GM23248 (cell line): ENCODE data around the gene KIF22. TPM values are rescaled to one million over a fixed set of nuclear protein-coding genes. Genes with fewer than 3 reads are reported as not detected.

Experiments
- DNase-seq: peaks from one replicate; pipeline ENCODE4 v3.0.0-alpha.2; 2015
- H2AFZ ChIP-seq: fragments of 200-600 bp; sonication (generic); 2 replicates; pipeline ENCODE4 v1.6.1; 2016; ENCODE audit warnings: antibody characterized with exemption
- H3F3A ChIP-seq: fragments of 200-600 bp; sonication (generic); 2 replicates; pipeline ENCODE4 v1.6.1; 2016; ENCODE audit warnings: mild to moderate bottlenecking, antibody characterized with exemption, mixed run types; ENCODE audit not compliant: insufficient read depth
- H3K27ac ChIP-seq: fragments of 200-600 bp; sonication (generic); 2 replicates; pipeline ENCODE4 v1.5.1; 2016; ENCODE audit warnings: mild to moderate bottlenecking
- H3K27me3 ChIP-seq: fragments of 200-600 bp; sonication (generic); replicated peaks from 2 replicates; pipeline ENCODE4 v1.6.1; 2016; ENCODE audit warnings: mild to moderate bottlenecking; ENCODE audit not compliant: insufficient read depth
- H3K36me3 ChIP-seq: fragments of 200-600 bp; sonication (generic); 2 replicates; pipeline ENCODE4 v1.6.1; 2016; ENCODE audit warnings: low read depth, mild to moderate bottlenecking
- H3K4me1 ChIP-seq: fragments of 200-600 bp; sonication (generic); 2 replicates; pipeline ENCODE4 v1.6.1; 2016; ENCODE audit warnings: mild to moderate bottlenecking; ENCODE audit not compliant: insufficient read depth
- H3K4me2 ChIP-seq: fragments of 200-600 bp; sonication (generic); one replicate; pipeline ENCODE4 v1.6.1; 2016; ENCODE audit warnings: mild to moderate bottlenecking; ENCODE audit not compliant: unreplicated experiment
- H3K4me3 ChIP-seq: fragments of 200-600 bp; sonication (generic); 2 replicates; pipeline ENCODE4 v1.5.1; 2016; ENCODE audit warnings: mild to moderate bottlenecking
- H3K79me2 ChIP-seq: fragments of 200-600 bp; sonication (generic); 2 replicates; pipeline ENCODE4 v1.6.1; 2016; ENCODE audit warnings: mild to moderate bottlenecking; ENCODE audit not compliant: insufficient read depth
- H3K9ac ChIP-seq: fragments of 200-600 bp; sonication (generic); 2 replicates; pipeline ENCODE4 v1.6.1; 2016; ENCODE audit warnings: mild to moderate bottlenecking
- H3K9me2 ChIP-seq: fragments of 200-600 bp; sonication (generic); 2 replicates; pipeline ENCODE4 v1.6.1; 2016; ENCODE audit warnings: mixed run types, mild to moderate bottlenecking, moderate library complexity; ENCODE audit not compliant: insufficient read depth
- H3K9me3 ChIP-seq: fragments of 200-600 bp; sonication (generic); one replicate; pipeline ENCODE4 v1.6.1; 2017; ENCODE audit warnings: low read depth
- H4K20me1 ChIP-seq: fragments of 200-600 bp; sonication (generic); 2 replicates; pipeline ENCODE4 v1.6.0; 2016; ENCODE audit not compliant: insufficient read depth
- EZH2 ChIP-seq: fragments of 200-600 bp; sonication (generic); IDR thresholded peaks from 2 replicates; pipeline ENCODE4 v1.6.1; 2018; ENCODE audit warnings: antibody characterized with exemption, mild to moderate bottlenecking; ENCODE audit not compliant: insufficient read depth, poor library complexity, severe bottlenecking
- EZH2phosphoT487 ChIP-seq: fragments of 200-600 bp; sonication (generic); IDR thresholded peaks from 2 replicates; pipeline ENCODE4 v1.6.1; 2018; ENCODE audit warnings: antibody characterized with exemption, moderate library complexity, mild to moderate bottlenecking, low read depth; ENCODE audit not compliant: insufficient read depth
- WGBS, 2 experiments: methylation state at CpG; one replicate each; pipeline ENCODE4 v1.1.6; 2015 to 2017; ENCODE audit warnings: low lambda C conversion rate in 2 of 2, low coverage in 1 of 2; ENCODE audit errors: missing lambda C conversion rate in 2 of 2; 5-methylcytosine and 5-hydroxymethylcytosine counted together
- in situ Hi-C: fragments of 300-500 bp; cut with MboI; formaldehyde crosslinking; loops from 2 replicates; pipeline ENCODE4 v1.15.0; 2020
- polyA plus RNA-seq: library from polyadenylated mRNA; unstranded; fragments of >200 nt; fragmentation: Nextera tagmentation; extraction: Ambion mirVana; gene quantifications from 2 replicates; pipeline ENCODE4 v1.2.1, GENCODE V29; 2016
- total RNA-seq: library from RNA; depleted of rRNA; stranded (reverse); fragments of >200 nt; shearing (Covaris generic); gene quantifications from 2 replicates; pipeline ENCODE4 v1.2.3, GENCODE V29; 2014

The KIF22 gene
- total and polyA plus RNA-seq, 2 experiments from 2014 or later, result 28.7 to 39.5 TPM

DNA sequence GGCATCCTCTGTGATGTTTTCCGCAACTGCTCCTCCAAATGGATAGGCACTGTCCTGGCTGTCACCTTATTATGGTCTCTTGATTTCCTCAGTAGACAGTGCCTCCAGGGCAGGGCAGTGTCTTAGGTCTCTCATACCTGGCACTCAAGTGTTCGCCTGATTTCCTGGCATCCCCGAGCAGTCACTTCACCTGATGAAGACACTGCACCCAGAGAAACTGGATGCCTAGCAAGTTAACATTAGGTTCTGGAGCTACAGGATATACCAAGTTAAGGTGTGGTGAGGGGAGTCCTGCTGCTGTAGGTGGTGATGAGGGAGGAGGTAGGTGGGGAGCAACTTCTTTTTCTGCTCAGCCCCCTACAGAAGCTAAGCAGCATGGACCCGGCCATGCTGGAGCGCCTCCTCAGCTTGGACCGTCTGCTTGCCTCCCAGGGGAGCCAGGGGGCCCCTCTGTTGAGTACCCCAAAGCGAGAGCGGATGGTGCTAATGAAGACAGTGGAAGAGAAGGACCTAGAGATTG lies 11.9 kb downstream of the KIF22 start:
- Histone ChIP-seq H3K36me3 (no peaks in the 10 kb centered on the region; the same call in 1 of the 2 replicates), H3K79me2 (peaks cover 5% of the 10 kb centered on the region; the same call in 1 of the 2 replicates), H2AFZ (no peak overlapping the region), H3K4me1 (0 out of 2 replicates have a peak, but pooled peaks cover 3% of the 10 kb centered on the region), H3K9me2 (no peaks in the 10 kb centered on the region), H4K20me1 (no peaks in the 10 kb centered on the region), H3K9ac (no peak overlapping the region), H3K4me2 (no peak overlapping the region), H3K9me3 (no peaks in the 10 kb centered on the region), H3F3A (peaks cover 16% of the 10 kb centered on the region), H3K27me3 (no peaks in the 10 kb centered on the region), H3K27ac (no peak overlapping the region), H3K4me3 (no peak overlapping the region)
- WGBS, 2 experiments, result 90 to 94% methylated on average over 8 of the region's 8 CpGs
- in situ Hi-C loops, result no loop called here
- DNase-seq, result no peak
- TF ChIP-seq EZH2phosphoT487, result no peak

DNA sequence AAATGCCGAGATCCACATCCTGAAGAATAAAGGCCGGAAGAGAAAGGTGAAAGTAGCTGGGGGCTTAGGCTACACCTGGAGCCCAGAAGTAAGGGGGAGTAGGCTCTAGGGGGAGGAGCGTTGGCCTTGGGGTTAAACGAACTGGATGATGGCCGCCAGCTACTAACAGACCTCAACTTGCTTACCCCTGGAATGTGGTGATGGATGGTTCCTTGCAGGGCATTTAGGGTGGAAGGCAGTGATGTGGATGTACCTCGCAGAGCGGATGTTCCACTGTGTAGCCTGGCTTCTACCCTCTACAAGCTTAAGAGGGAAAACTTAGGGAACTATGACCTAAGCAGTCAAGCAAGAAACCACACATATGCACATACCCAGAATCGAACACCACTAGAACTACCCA lies 13.5 kb downstream of the KIF22 start:
- Histone ChIP-seq H3K27me3 (no peaks in the 10 kb centered on the region), H3K9me3 (no peaks in the 10 kb centered on the region), H3K36me3 (no peaks in the 10 kb centered on the region; the same call in 1 of the 2 replicates), H3K79me2 (peaks cover 11% of the 10 kb centered on the region), H4K20me1 (no peaks in the 10 kb centered on the region), H3F3A (peaks cover 24% of the 10 kb centered on the region), H3K4me2 (peak overlapping the region; percentile 54), H3K9ac (peak overlapping the region; percentile 82), H2AFZ (no peak overlapping the region), H3K4me1 (peaks cover 11% of the 10 kb centered on the region), H3K27ac (peak overlapping the region; percentile 75), H3K4me3 (no peak overlapping the region), H3K9me2 (no peaks in the 10 kb centered on the region)
- TF ChIP-seq EZH2phosphoT487 (no peak), EZH2 (no peak)
- WGBS, 2 experiments, result 91 to 97% methylated on average over 8 of the region's 8 CpGs
- DNase-seq, result no peak
- in situ Hi-C loops, result no loop called here

DNA sequence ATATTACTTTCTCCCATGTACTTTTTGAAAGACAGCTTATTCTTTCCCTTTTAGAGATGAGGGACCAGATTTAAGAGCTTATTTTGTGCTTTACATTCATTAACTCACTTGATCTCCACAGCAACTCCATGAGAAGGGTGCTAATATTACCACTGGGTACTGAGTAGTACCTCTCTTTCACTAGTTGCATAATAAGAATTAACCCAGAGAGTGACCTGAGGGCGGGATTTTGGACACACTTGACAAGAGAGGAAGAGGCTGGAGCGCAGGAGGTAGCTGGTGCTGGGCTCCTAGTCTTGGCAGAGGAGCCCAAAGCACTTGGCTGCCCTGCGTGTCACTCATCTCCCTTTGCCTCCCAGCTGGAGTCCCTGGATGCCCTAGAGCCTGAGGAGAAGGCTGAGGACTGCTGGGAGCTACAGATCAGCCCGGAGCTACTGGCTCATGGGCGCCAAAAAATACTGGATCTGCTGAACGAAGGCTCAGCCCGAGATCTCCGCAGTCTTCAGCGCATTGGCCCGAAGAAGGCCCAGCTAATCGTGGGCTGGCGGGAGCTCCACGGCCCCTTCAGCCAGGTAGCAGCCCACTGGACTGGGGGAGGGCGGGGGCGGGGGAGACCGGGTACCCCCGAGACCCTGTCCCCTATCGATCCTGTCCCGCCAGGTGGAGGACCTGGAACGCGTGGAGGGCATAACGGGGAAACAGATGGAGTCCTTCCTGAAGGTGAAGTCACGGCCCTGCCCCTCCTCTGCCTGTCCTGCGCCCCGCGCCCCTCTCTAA lies 14.1 kb downstream of the KIF22 start:
- peak overlapping the region; percentile 82 for H3K9ac ChIP-seq

DNA sequence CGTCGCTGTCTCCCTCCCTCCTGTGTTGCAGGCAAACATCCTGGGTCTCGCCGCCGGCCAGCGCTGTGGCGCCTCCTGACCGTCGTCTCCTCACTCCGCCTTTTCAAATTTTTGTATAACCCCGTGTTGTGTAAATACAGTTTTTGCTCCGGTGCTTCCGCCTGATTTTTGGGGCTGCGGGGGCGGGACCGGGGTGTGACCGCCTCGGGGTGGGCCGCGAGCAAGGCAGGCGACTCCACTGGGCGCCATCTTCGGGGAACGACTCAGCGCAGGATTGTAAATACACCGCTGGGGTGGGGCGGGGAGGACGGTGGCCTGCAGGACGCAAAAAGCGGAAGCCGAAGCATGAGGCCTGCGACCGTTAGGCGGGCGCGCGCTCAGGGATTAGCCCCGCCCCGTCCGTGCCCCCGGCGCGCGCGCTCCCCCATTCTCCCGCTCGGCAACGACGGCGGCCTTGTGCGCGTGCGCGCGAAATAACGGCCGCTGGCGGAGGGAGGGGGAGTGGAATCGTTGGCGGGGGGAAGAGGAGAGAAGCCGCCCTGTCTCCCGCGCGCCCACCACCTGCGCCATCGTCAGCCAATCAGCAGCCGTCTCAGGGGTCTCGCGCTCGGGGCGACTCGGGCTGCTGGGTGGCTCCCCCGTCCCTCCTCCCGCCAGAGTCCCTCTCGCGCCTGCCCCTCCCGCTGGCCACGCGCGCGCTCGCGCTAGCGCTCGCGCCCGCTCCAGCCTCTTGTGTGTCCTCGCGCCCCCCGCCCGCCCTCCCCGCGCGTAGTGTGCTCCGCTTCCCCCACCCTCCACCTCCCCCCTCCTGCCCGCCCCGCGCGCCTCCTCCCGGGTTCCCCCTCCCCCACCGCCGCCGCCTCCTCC lies 14.9 kb downstream of the KIF22 start:
- TF ChIP-seq EZH2phosphoT487 (no peak), EZH2 (no peak)
- H4K20me1 ChIP-seq, result no peaks in the 10 kb centered on the region
- H3K9me2 ChIP-seq, result no peaks in the 10 kb centered on the region
- H3K9me3 ChIP-seq, result no peaks in the 10 kb centered on the region
- peak overlapping the region; percentile 54 for H3K4me2 ChIP-seq
- peaks cover 18% of the 10 kb centered on the region for H3K4me1 ChIP-seq
- H3K27ac ChIP-seq, result peak overlapping the region; percentile 75
- peak overlapping the region; percentile 34 for H2AFZ ChIP-seq
- peak; percentile 99 for DNase-seq
- 1% methylated on average over 22 to 90 of the region's 103 CpGs for WGBS, 2 experiments
- no peaks in the 10 kb centered on the region for H3K27me3 ChIP-seq
- H3K36me3 ChIP-seq, result no peaks in the 10 kb centered on the region
- in situ Hi-C loops, result no loop called here
- peaks cover 22% of the 10 kb centered on the region for H3K79me2 ChIP-seq
- peaks cover 30% of the 10 kb centered on the region for H3F3A ChIP-seq
- peak overlapping the region; percentile 82 for H3K9ac ChIP-seq
- peak overlapping the region; percentile 70 for H3K4me3 ChIP-seq

More for the DNA sequence above, 14.1 kb downstream of the KIF22 start:
- H4K20me1 ChIP-seq, result no peaks in the 10 kb centered on the region
- H3K27ac ChIP-seq, result peak overlapping the region; percentile 75
- no peaks in the 10 kb centered on the region for H3K36me3 ChIP-seq
- WGBS, 2 experiments, result 4 to 8% methylated on average over 15 to 26 of the region's 26 CpGs
- no peak for TF ChIP-seq EZH2phosphoT487
- no peak for TF ChIP-seq EZH2
- no peaks in the 10 kb centered on the region for H3K27me3 ChIP-seq
- no peaks in the 10 kb centered on the region for H3K9me3 ChIP-seq
- H3K4me2 ChIP-seq, result peak overlapping the region; percentile 54
- DNase-seq, result peak; percentile 71
- in situ Hi-C loops, result no loop called here
- peaks cover 24% of the 10 kb centered on the region for H3F3A ChIP-seq
- H3K9me2 ChIP-seq, result no peaks in the 10 kb centered on the region
- peaks cover 18% of the 10 kb centered on the region for H3K79me2 ChIP-seq
- peak overlapping the region; percentile 70 for H3K4me3 ChIP-seq
- H2AFZ ChIP-seq, result peak overlapping the region; percentile 34
- H3K4me1 ChIP-seq, result peaks cover 11% of the 10 kb centered on the region
